IPS DF 19.7 (cell line): ENCODE data around the gene CEP192.
A peak's percentile ranks its signal among the peaks of the same experiment; 100 is the strongest.
"Not testable (repeated sequence)": the region's sequence is repeated elsewhere in the genome, so short reads cannot be mapped to it uniquely, and the experiment has no call there.

Source experiments
- DNase-seq: peaks from one replicate; pipeline ENCODE4 v3.0.0-alpha.2; 2013; ENCODE audit warnings: low read depth, low spot score

Gene CEP192

GRCh38 chr18:12990967-12991820 lies at the start of gene CEP192:
CEP192 (plus strand) TSS chr18:12991362; CDS start chr18:12999425, 8,063 bp downstream.
- DNase-seq = peak; percentile 86

DNA sequence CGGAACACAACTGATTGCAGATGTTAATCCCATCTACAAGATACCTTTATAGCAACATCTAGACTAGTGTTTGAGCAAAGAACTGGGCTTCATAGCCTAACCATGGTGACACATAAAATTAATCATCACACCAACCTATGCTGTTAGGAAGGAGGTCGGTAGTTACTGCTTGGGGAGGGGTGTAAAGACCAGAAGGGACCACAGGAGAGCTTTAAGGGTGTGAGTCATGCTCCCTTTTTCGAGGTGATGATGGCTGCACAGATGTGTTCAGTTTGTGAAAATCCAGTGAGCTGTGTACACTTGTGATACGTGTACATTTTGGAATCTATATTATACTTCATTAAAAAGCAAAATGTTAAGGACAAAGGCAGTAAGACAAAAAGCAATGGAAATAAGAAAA lies 47.9 kb upstream of the CEP192 start:
- no peak for DNase-seq

DNA sequence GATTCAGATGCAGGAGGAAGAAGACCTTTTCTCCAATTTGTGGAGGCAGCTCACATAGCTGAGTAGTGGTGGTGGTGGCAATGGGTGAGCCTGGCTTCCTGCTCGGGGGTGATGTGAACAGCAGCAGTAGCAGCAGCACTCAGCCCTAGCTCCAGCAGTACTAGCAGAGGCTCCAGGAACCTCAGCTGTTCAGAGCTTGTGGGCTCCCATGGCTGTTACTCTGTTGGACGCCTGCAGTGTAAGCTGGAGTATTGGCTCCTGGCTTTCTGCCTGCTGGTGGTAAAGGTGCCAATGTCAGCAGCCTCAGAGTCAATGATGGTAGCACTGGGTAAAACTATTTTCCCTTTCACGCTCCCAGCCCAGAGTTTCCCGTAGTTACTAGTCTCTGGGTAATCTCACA lies 46.5 kb upstream of the CEP192 start:
- DNase-seq = no peak

- no peak for DNase-seq
Observed at GRCh38 chr18:12946549-12947284, 44.4 kb upstream of the CEP192 start.

DNA sequence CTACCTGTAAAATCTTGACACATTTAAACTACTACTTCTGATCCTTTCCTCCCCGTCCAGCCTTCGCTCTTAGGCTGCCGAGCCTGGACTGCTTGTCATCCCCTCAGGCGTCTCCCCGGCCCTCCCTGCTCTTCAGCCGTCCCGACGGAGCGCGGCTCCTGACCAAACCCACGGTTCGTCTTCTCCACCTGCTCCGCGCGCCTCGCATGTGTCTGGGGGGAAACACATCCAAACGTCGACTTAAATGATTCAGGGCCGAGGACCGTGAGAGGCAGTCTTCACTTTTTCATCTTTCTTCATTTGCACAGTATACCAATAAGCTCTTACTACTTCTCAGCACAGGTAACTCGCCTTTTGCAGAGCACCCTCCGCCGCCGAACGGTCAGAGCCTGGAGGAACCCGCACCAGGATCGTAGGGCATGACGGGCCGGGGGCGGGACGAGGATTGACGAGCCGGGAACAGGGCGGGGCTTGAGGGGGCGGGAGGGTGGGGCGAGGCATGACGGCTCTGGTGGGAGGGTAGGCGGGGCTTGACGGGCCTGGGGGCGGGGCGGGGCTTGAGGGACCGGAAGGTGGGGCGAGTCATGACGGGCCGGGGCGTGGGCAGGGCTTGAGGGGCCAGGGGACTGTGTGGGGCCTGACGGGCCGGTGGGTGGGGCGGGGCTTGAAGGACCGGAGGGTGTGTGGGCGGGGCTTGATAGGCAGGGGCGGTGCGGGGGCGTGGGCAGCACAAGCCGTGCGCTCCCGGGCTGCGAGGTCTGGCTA lies 43.7 kb upstream of the CEP192 start, which contains the start of gene SEH1L:
Gene SEH1L, plus strand, starts transcription at position 727 of the 765 bp plus-strand sequence. CDS start 111 bp downstream, outside the sequence.
- no peak for DNase-seq

DNA sequence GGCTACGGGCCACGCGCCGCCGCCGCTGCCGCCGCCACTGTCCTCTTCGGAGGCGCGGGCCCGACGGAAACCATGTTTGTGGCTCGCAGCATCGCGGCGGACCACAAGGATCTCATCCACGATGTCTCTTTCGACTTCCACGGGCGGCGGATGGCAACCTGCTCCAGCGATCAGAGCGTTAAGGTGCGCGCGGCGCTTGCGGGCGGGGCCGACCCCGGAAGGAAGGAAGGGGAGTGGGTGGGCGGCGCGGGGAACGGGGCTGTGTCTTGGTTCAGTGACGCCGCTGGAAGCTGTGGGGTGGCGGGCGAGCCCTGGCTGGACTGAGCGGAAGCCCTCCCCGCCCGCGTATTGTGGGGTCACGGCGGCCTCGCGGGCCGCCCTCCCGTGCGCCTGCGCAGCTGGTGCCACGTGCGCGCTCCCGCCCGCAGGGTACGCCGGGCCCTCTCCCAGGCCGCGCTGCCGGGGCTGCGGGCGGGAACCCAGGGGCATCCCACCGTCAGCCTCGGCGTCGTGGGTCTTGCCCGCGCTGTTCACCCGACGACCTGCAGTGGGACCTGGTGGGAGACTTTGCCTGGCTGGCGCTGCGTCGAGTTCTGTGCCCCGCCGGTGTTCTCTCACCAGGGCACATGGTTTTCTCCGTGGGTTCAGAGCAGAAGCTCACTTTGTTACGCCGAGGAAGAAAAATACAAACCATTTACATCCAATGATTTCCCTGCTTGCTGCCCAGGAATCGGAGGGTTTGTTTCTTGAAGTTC lies 42.9 kb upstream of the CEP192 start:
- no peak for DNase-seq

- no peak for DNase-seq
Observed at GRCh38 chr18:12958478-12958877, 32.7 kb upstream of the CEP192 start.

- no peak for DNase-seq
Observed at GRCh38 chr18:12960395-12960794, 30.8 kb upstream of the CEP192 start.

GRCh38 chr18:12960853-12961397 lies 30.2 kb upstream of the CEP192 start:
- no peak for DNase-seq

GRCh38 chr18:12963069-12963468 lies 28.1 kb upstream of the CEP192 start:
- no peak for DNase-seq

DNA sequence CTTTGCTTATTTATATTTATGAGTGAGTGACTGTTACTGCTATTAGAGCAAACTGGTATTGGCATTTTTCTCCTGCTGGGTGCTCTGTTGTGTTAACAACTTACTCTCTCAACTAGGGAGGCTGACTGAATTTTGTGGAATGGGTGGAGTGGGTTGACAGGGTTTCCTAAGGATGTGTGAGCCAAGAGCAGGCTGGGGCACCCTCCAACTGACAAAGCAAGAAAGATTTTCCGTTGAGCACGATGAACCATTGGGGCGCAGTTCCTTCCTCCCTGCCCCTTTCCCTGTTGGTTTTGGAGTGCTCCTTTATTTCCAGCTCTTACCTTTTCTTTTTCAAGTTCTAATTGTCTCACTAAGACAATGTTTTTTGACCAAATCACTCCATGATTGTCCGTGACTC lies 23.0 kb upstream of the CEP192 start:
- DNase-seq = no peak

GRCh38 chr18:12968619-12969018 lies 22.5 kb upstream of the CEP192 start:
- DNase-seq = no peak

GRCh38 chr18:12973562-12974213 lies 17.5 kb upstream of the CEP192 start:
- DNase-seq = no peak

DNA sequence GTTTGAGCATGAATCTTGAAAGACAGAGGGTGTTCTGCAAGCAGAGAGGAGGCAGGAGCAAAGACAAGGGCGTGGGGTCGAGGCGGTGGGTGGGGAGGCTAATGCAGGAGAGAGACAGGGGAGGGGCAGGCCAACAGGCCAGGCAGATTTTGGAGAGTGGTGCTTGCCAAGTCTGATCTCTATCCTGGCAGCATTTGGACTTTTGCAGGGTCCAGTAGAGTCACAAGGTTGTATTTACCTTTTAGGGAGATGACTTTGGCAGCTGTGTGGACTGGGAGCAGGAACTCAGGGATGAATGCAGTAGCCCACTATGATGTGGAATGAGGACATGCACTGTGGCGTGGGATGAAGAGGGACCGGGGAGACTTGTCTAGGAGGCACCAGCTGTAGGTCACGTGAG lies 15.7 kb upstream of the CEP192 start:
- no peak for DNase-seq

DNA sequence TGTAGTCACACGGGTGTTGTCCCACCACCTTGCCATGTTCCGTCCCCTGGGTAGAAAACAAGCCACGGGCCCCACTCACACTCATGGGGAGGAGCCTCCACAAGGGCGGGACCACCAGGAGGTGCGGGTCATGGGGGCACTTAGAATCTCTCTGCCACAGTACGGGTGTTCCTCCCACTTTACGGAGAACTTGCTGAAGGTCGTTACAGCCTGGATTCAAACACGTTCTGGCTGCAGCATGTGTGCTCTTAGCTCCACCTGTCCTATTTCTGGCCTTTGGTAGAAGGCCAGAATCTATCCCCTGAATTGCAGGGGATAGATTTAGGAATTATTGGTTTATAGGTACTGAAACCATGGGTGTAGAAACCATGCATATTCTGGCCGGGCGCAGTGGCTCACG lies 14.9 kb upstream of the CEP192 start:
- DNase-seq = no peak

- DNase-seq = not testable (repeated sequence)
Observed at GRCh38 chr18:12980065-12980464, 11.1 kb upstream of the CEP192 start.

DNA sequence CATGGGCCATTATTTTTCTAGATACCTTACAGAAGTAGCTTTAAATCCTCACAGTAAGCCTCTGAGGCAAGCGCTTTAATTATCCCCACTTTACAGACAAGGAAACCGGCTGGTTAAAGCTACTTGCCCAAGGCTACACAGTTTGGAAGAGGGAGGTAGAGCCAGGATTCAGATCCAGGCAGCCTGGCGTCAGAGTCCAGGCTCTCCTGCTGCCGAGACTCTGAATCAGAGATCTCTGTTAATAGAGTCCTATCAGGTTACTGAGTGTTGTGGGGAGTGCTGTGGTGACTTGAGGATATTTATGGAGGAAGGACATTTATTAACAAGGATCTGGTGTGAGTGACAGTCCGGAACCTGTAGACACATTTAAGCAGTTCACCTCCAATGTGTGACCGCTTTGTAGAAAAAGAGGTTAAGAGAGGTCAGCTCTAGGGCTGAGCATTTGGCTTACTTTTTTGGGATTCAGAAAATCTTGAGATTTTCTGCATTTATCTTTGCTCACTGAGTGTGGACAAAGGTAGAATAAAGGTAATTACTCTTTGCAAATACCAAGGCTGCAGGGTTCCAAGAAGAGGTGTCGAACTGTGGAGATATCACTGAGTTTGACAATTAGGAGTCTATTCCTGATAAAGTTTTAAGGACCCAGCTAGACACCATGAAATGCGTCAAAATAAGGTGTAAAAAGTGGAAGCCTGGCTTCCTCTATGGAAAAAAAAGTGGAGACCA lies 1.6 kb upstream of the CEP192 start:
- DNase-seq = no peak

DNA sequence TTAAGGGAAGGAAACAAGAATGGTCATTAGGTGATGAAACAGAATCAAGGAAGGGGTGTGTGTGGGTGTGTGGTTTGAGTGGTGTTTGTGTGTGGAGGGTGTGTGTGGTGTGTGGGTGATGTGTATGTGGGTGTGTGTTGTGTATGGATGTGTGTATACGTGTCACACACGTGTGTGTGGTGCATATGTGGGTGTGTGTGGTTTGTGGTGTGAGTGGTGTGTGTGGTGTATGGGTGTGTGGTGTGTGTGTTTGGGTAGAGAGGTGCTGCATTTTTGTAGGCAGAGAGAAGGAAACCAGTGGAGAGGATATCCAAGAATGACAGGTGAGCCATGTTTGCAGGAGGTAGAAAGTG lies 1.1 kb upstream of the CEP192 start:
- DNase-seq = no peak

GRCh38 chr18:12990641-12990966 lies 558 bp upstream of the CEP192 start:
- DNase-seq = peak; percentile 12

- no peak for DNase-seq
Observed at GRCh38 chr18:12991821-12992179, 638 bp downstream of the CEP192 start.
